Endothelial cell of umbilical vein (primary cell): Measurements from ENCODE around the gene FSTL1. TPM values are rescaled to one million over a fixed set of nuclear protein-coding genes. Genes with fewer than 3 reads are reported as not detected.

Experiments
- BruUV-seq: library from RNA; stranded (reverse); fragments of 400-500 nt; replicated peaks from 2 replicates; lab custom pipeline; 2021; lab: Mats Ljungman, UMichigan
- CTCF ChIA-PET: fragments of 300-600, 350-600 bp; sonication (Branson Sonifier 250); formaldehyde crosslinking; loops from one replicate; lab custom pipeline; 2021; ENCODE audit warnings: antibody characterized with exemption, inconsistent platforms; lab: Charles Lee
- POLR2A ChIA-PET: fragments of 300-600, 350-600 bp; sonication (Branson Sonifier 250); formaldehyde crosslinking; loops from one replicate; lab custom pipeline; 2021; ENCODE audit warnings: antibody characterized with exemption, inconsistent platforms; lab: Charles Lee
- DNase-seq: peaks from one replicate; pipeline ENCODE4 v3.0.0-alpha.2; 2011; ENCODE audit warnings: low read depth, low spot score
- FAIRE-seq: peaks from 2 replicates; lab custom pipeline; 2011; peaks lifted over from hg19 to GRCh38; lab: Jason Lieb, UNC
- H2AFZ ChIP-seq: 2 replicates; pipeline ENCODE4 v1.6.0; 2012; ENCODE audit warnings: low read depth, low read length, control low read depth, inconsistent platforms
- H3K27ac ChIP-seq: 2 replicates; pipeline ENCODE4 v1.5.1; 2011; ENCODE audit warnings: low read depth, mild to moderate bottlenecking, control low read depth, low read length, moderate library complexity; ENCODE audit not compliant: insufficient read depth
- H3K27me3 ChIP-seq, 2 experiments: 2 replicates each; pipeline versions ENCODE4 v1.6.0 to v1.6.1; 2011; ENCODE audit warnings: low read length in 2 of 2, mixed read lengths in 1 of 2; ENCODE audit not compliant: control insufficient read depth in 2 of 2, insufficient read depth in 2 of 2
- H3K36me3 ChIP-seq, 2 experiments: 2 replicates in 1 of 2; 3 replicates in 1 of 2; pipeline ENCODE4 v1.5.1; 2011; ENCODE audit warnings: low read length in 2 of 2, mild to moderate bottlenecking in 1 of 2, moderate library complexity in 1 of 2; ENCODE audit not compliant: control insufficient read depth in 2 of 2, insufficient read depth in 2 of 2; ENCODE audit errors: extremely low read depth in 1 of 2
- H3K4me1 ChIP-seq: 3 replicates; pipeline ENCODE4 v1.5.1; 2011; ENCODE audit warnings: mild to moderate bottlenecking, low read length; ENCODE audit not compliant: control insufficient read depth, insufficient read depth; ENCODE audit errors: extremely low read depth
- H3K4me2 ChIP-seq: 2 replicates; pipeline ENCODE4 v1.6.1; 2011; ENCODE audit warnings: low read length, control low read depth, mixed read lengths; ENCODE audit not compliant: insufficient read depth
- H3K4me3 ChIP-seq, 3 experiments: fragments of 200-600 bp in 1 of 3; sonication (generic), shearing (Covaris generic) in 1 of 3; replicated peaks in 1 of 3; 2 replicates each; pipeline ENCODE4 v1.5.1; 2011 to 2016; ENCODE audit warnings: control low read depth in 3 of 3, low read length in 3 of 3, mild to moderate bottlenecking in 2 of 3, inconsistent platforms in 1 of 3, low read depth in 1 of 3, moderate library complexity in 1 of 3; ENCODE audit not compliant: insufficient read depth in 1 of 3
- H3K79me2 ChIP-seq: 2 replicates; pipeline ENCODE4 v1.6.0; 2012; ENCODE audit warnings: low read length, inconsistent platforms; ENCODE audit not compliant: control insufficient read depth, insufficient read depth
- H3K9ac ChIP-seq: replicated peaks from 2 replicates; pipeline ENCODE3; 2011; ENCODE audit warnings: low read length, control low read depth; ENCODE audit not compliant: insufficient read depth; ENCODE audit errors: extremely low read depth
- H3K9me1 ChIP-seq: replicated peaks from 3 replicates; pipeline ENCODE4 v1.6.0; 2011; ENCODE audit warnings: mild to moderate bottlenecking, low read length; ENCODE audit not compliant: control insufficient read depth, insufficient read depth; ENCODE audit errors: extremely low read depth
- H3K9me3 ChIP-seq: replicated peaks from 2 replicates; pipeline ENCODE4 v1.5.1; 2012; ENCODE audit warnings: low read length, inconsistent platforms; ENCODE audit not compliant: control insufficient read depth, insufficient read depth
- H4K20me1 ChIP-seq: replicated peaks from 2 replicates; pipeline ENCODE3; 2011; ENCODE audit warnings: mild to moderate bottlenecking, low read length; ENCODE audit not compliant: control insufficient read depth, insufficient read depth; ENCODE audit errors: extremely low read depth
- EZH2 ChIP-seq: IDR thresholded peaks from 2 replicates; pipeline ENCODE4 v1.6.1; 2012; ENCODE audit warnings: borderline replicate concordance, low read depth, mild to moderate bottlenecking, moderate library complexity, low read length, inconsistent platforms; ENCODE audit not compliant: severe bottlenecking
- FOS ChIP-seq: IDR thresholded peaks from 2 replicates; pipeline ENCODE4 v1.6.1; 2011; ENCODE audit warnings: mild to moderate bottlenecking, low read length, moderate library complexity, borderline replicate concordance; ENCODE audit not compliant: insufficient read depth
- GATA2 ChIP-seq: IDR thresholded peaks from 2 replicates; pipeline ENCODE4 v1.7.0; 2011; ENCODE audit warnings: low read depth, mild to moderate bottlenecking, moderate library complexity, mixed read lengths, low read length; ENCODE audit not compliant: insufficient read length, insufficient read depth
- JUN ChIP-seq: IDR thresholded peaks from 2 replicates; pipeline ENCODE4 v1.6.1; 2011; ENCODE audit warnings: borderline replicate concordance, low read depth; ENCODE audit not compliant: insufficient read length, insufficient read depth
- MYC ChIP-seq: IDR thresholded peaks from one replicate; pipeline ENCODE4 v1.6.1; 2011; ENCODE audit warnings: mild to moderate bottlenecking, low read depth, low read length
- POLR2A ChIP-seq: IDR thresholded peaks from 2 replicates; pipeline ENCODE4 v1.6.1; 2012; ENCODE audit warnings: low read depth, mild to moderate bottlenecking, control low read depth, low read length
- POLR2AphosphoS5 ChIP-seq: IDR thresholded peaks from 2 replicates; pipeline ENCODE4 v1.6.1; 2012; ENCODE audit warnings: low read depth, mild to moderate bottlenecking, control low read depth, low read length, moderate library complexity; ENCODE audit not compliant: insufficient read depth
- dilution Hi-C: fragments of 300-500 bp; cut with MboI; formaldehyde crosslinking; loops from one replicate; pipeline ENCODE4 v1.15.0; 2019; ENCODE audit warnings: low sequenced_read_pairs; ENCODE audit not compliant: extremely low pct_ligation_motif_present
- intact Hi-C: fragments of 100-400 bp; cut with micrococcal nuclease; formaldehyde crosslinking; loops from one replicate; pipeline ENCODE4 v1.10.0; 2022
- polyA plus RNA-seq, 4 experiments: library from polyadenylated mRNA; depleted of rRNA in 3 of 4; stranded (reverse) in 3 of 4; unstranded in 1 of 4; fragments of >200 nt; gene quantifications; 2 replicates each; pipeline versions ENCODE4 v1.2.1 to v1.2.3, GENCODE V29; 2011 to 2012; ENCODE audit warnings: missing spikeins in 1 of 4
- total RNA-seq: library from RNA; stranded (reverse); gene quantifications from 2 replicates; pipeline ENCODE4 v1.2.3, GENCODE V29; 2021
- TF ChIP-seq, protein P1 (sequence below), 2 donors: IDR thresholded peaks; 1 replicate in 1 of 2; 2 replicates in 1 of 2; pipeline ENCODE4 v1.5.1; 2011; ENCODE audit warnings: low read length in 2 of 2, mild to moderate bottlenecking in 2 of 2, moderate library complexity in 2 of 2, control low read depth in 1 of 2, inconsistent platforms in 1 of 2, low read depth in 1 of 2; ENCODE audit not compliant: insufficient read depth in 1 of 2; ENCODE audit errors: extremely low read depth in 1 of 2
- TF ChIP-seq, protein P2 (sequence below): IDR thresholded peaks from 2 replicates; pipeline ENCODE4 v1.6.1; 2011; ENCODE audit not compliant: insufficient read depth, insufficient read length

FSTL1 gene
- total and polyA plus RNA-seq, 2 donors (not counting 3 experiments of a cell fraction or from before 2014, with no cell fraction given): 235 to 562 TPM

DNA sequence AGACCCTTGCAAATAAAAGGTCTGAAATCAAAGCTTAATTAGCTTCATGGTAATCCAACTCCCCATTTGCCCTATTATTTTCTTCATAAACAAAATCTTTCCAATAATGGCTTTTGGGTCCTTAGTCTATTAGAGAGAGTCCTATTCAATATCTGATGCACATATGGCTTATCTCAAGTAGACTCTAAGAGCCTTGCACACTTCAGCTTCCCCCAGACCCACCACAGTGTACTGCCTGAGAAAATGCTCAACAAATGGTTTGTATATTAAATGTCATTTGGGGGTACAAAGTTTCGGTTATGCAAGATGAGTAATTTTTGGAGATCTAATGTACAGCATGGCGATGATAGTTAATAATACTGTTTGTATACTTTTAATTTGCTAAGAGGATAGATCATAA lies 28.9 kb downstream of the FSTL1 start:
- Histone ChIP-seq H3K27ac (no peak overlapping the region), H4K20me1 (no peaks in the 10 kb centered on the region)

More for the DNA sequence above, 28.9 kb downstream of the FSTL1 start:
- no peaks in the 10 kb centered on the region for H3K9me3 ChIP-seq
- no peak overlapping the region for H2AFZ ChIP-seq
- FAIRE-seq (no peak), DNase-seq (no peak)
- no peak overlapping the region for H3K4me2 ChIP-seq
- CTCF ChIA-PET: interaction anchor here (1.3 to 9.5 kb wide), 5 partner anchors 18 to 139 kb away, joined by 3 to 367 read pairs (median 9); partner anchors contain the start of gene FSTL1
- dilution Hi-C loops (no loop called here), intact Hi-C loops (no loop called here)
- H3K9me1 ChIP-seq: no peaks in the 10 kb centered on the region
- no peak overlapping the region for H3K4me3 ChIP-seq
- no peaks in the 10 kb centered on the region for H3K27me3 ChIP-seq
- peaks cover 19% of the 10 kb centered on the region for H3K4me1 ChIP-seq
- H3K36me3 ChIP-seq: peaks cover 0 to 6% of the 10 kb centered on the region in 2 experiments
- H3K79me2 ChIP-seq: peaks cover 17% of the 10 kb centered on the region
- TF ChIP-seq, protein P1, sequence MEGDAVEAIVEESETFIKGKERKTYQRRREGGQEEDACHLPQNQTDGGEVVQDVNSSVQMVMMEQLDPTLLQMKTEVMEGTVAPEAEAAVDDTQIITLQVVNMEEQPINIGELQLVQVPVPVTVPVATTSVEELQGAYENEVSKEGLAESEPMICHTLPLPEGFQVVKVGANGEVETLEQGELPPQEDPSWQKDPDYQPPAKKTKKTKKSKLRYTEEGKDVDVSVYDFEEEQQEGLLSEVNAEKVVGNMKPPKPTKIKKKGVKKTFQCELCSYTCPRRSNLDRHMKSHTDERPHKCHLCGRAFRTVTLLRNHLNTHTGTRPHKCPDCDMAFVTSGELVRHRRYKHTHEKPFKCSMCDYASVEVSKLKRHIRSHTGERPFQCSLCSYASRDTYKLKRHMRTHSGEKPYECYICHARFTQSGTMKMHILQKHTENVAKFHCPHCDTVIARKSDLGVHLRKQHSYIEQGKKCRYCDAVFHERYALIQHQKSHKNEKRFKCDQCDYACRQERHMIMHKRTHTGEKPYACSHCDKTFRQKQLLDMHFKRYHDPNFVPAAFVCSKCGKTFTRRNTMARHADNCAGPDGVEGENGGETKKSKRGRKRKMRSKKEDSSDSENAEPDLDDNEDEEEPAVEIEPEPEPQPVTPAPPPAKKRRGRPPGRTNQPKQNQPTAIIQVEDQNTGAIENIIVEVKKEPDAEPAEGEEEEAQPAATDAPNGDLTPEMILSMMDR (IDR thresholded peaks at IDR 0.05; ENCODE audit: extremely low read depth in 1 of 2, insufficient read depth in 1 of 2, low read depth in 1 of 2, low read length in 2 of 2): no peak
- no peak for TF ChIP-seq MYC
- no peak for TF ChIP-seq JUN
- no peak for TF ChIP-seq EZH2
- TF ChIP-seq GATA2: no peak
- TF ChIP-seq FOS: no peak
- no peak for TF ChIP-seq POLR2AphosphoS5
- TF ChIP-seq POLR2A: no peak
- TF ChIP-seq, protein P2, sequence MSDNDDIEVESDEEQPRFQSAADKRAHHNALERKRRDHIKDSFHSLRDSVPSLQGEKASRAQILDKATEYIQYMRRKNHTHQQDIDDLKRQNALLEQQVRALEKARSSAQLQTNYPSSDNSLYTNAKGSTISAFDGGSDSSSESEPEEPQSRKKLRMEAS: no peak
- no TSS peak for BruUV-seq
- POLR2A ChIA-PET: interaction anchor here (1.5 kb wide), 1 partner anchor 27 kb away, joined by 3 read pairs; no protein-coding TSS in a partner anchor
- no peak overlapping the region for H3K9ac ChIP-seq
